HepG2 (cell line): ENCODE data around the gene SLC6A8. TPM values are rescaled to one million over a fixed set of nuclear protein-coding genes. Genes with fewer than 3 reads are reported as not detected.

Experiments
- ARNTL ChIP-seq: sonication (generic); formaldehyde crosslinking; IDR thresholded peaks from 2 replicates; pipeline ENCODE4 v1.4.0; 2020; ENCODE audit warnings: mild to moderate bottlenecking, missing genetic modification reagents
- HMG20A ChIP-seq: IDR thresholded peaks from 2 replicates; pipeline ENCODE4 v1.6.1; 2016; ENCODE audit warnings: borderline replicate concordance
- MAF1 ChIP-seq: sonication (generic); formaldehyde crosslinking; IDR thresholded peaks from 2 replicates; pipeline ENCODE4 v1.5.0; 2020; ENCODE audit warnings: missing genetic modification reagents, borderline replicate concordance
- MLXIP ChIP-seq: sonication (generic); formaldehyde crosslinking; IDR thresholded peaks from 2 replicates; pipeline ENCODE4 v1.9.0; 2021; ENCODE audit warnings: missing genetic modification reagents, borderline replicate concordance
- SP1 ChIP-seq, 2 experiments: fragments of 450-650 bp in 1 of 2; sonication (generic) in 1 of 2; formaldehyde crosslinking in 1 of 2; IDR thresholded peaks; 2 replicates each; pipeline versions ENCODE4 v1.4.0 to v1.6.1; 2016 to 2020; ENCODE audit warnings: missing genetic modification reagents in 1 of 2
- UBTF ChIP-seq: sonication (generic); formaldehyde crosslinking; IDR thresholded peaks from 2 replicates; pipeline ENCODE4 v1.4.0; 2020; ENCODE audit warnings: mild to moderate bottlenecking, missing genetic modification reagents
- ZFX ChIP-seq: sonication (generic); formaldehyde crosslinking; IDR thresholded peaks from 2 replicates; pipeline ENCODE4 v1.4.0; 2020; ENCODE audit warnings: mild to moderate bottlenecking, low read depth, missing genetic modification reagents, moderate library complexity
- ZNF350 ChIP-seq: sonication (generic); formaldehyde crosslinking; IDR thresholded peaks from 2 replicates; pipeline ENCODE4 v1.4.0; 2020; ENCODE audit warnings: mild to moderate bottlenecking, low read depth, missing genetic modification reagents, borderline replicate concordance
- ZNF615 ChIP-seq: sonication (generic); formaldehyde crosslinking; IDR thresholded peaks from 2 replicates; pipeline ENCODE4 v1.5.0; 2020; ENCODE audit warnings: mild to moderate bottlenecking, missing genetic modification reagents, borderline replicate concordance
- ZNF749 ChIP-seq: sonication (generic); formaldehyde crosslinking; IDR thresholded peaks from 2 replicates; pipeline ENCODE4 v1.8.0; 2022; ENCODE audit warnings: mild to moderate bottlenecking, missing genetic modification reagents, moderate library complexity, borderline replicate concordance
- ZNF768 ChIP-seq: sonication (generic); formaldehyde crosslinking; IDR thresholded peaks from 2 replicates; pipeline ENCODE4 v1.4.0; 2020; ENCODE audit warnings: missing genetic modification reagents
- ZNF780A ChIP-seq: sonication (generic); formaldehyde crosslinking; IDR thresholded peaks from 2 replicates; pipeline ENCODE4 v1.8.0; 2022; ENCODE audit warnings: mild to moderate bottlenecking, missing genetic modification reagents, moderate library complexity
- polyA plus RNA-seq, 8 experiments: library from polyadenylated mRNA; depleted of rRNA in 3 of 8; stranded (reverse) in 7 of 8; unstranded in 1 of 8; fragments of >200 nt; fragmentation: Illumina TruSeq in 4 of 8; extraction: Trizol in 4 of 8; gene quantifications; 2 replicates each; pipeline versions ENCODE4 v1.2.1 to v1.2.3, GENCODE V29; 2011 to 2016; ENCODE audit warnings: low read depth in 4 of 8, missing spikeins in 1 of 8, mixed read lengths in 1 of 8; ENCODE audit not compliant: insufficient read depth in 1 of 8
- total RNA-seq, 5 experiments: library from RNA; depleted of rRNA; stranded (reverse); fragments of >200 nt; fragmentation: Illumina TruSeq; extraction: Trizol; gene quantifications; 2 replicates each; pipeline ENCODE4 v1.2.3, GENCODE V29; 2016; ENCODE audit warnings: low read depth in 1 of 5
- TF ChIP-seq, protein P1 (sequence below): sonication (generic); formaldehyde crosslinking; IDR thresholded peaks from 2 replicates; pipeline ENCODE4 v1.4.0; 2020; ENCODE audit warnings: missing genetic modification reagents, borderline replicate concordance
- TF ChIP-seq, protein P2 (sequence below): sonication (generic); formaldehyde crosslinking; IDR thresholded peaks from 2 replicates; pipeline ENCODE4 v1.4.0; 2020; ENCODE audit warnings: missing genetic modification reagents, borderline replicate concordance

Gene SLC6A8
- total and polyA plus RNA-seq, 2 of the 13 experiments (the other 11 are each of a cell fraction or from before 2014, with no cell fraction given), result 13.9 to 176 TPM

- TF ChIP-seq MLXIP, result no peak
- TF ChIP-seq ZNF749 (CRISPR knock-in tag), result no peak
- peak; percentile 80 for TF ChIP-seq ZFX (CRISPR knock-in tag)
- no peak for TF ChIP-seq ZNF780A (CRISPR knock-in tag)
- 0 out of 2 replicates have a peak, but pooled peaks have one; percentile 44 for TF ChIP-seq ZNF768 (CRISPR knock-in tag)
- TF ChIP-seq, protein P1, sequence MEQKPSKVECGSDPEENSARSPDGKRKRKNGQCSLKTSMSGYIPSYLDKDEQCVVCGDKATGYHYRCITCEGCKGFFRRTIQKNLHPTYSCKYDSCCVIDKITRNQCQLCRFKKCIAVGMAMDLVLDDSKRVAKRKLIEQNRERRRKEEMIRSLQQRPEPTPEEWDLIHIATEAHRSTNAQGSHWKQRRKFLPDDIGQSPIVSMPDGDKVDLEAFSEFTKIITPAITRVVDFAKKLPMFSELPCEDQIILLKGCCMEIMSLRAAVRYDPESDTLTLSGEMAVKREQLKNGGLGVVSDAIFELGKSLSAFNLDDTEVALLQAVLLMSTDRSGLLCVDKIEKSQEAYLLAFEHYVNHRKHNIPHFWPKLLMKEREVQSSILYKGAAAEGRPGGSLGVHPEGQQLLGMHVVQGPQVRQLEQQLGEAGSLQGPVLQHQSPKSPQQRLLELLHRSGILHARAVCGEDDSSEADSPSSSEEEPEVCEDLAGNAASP (CRISPR knock-in tag), result peak; percentile 95
- peak; percentile 92 for TF ChIP-seq UBTF
- TF ChIP-seq, protein P2, sequence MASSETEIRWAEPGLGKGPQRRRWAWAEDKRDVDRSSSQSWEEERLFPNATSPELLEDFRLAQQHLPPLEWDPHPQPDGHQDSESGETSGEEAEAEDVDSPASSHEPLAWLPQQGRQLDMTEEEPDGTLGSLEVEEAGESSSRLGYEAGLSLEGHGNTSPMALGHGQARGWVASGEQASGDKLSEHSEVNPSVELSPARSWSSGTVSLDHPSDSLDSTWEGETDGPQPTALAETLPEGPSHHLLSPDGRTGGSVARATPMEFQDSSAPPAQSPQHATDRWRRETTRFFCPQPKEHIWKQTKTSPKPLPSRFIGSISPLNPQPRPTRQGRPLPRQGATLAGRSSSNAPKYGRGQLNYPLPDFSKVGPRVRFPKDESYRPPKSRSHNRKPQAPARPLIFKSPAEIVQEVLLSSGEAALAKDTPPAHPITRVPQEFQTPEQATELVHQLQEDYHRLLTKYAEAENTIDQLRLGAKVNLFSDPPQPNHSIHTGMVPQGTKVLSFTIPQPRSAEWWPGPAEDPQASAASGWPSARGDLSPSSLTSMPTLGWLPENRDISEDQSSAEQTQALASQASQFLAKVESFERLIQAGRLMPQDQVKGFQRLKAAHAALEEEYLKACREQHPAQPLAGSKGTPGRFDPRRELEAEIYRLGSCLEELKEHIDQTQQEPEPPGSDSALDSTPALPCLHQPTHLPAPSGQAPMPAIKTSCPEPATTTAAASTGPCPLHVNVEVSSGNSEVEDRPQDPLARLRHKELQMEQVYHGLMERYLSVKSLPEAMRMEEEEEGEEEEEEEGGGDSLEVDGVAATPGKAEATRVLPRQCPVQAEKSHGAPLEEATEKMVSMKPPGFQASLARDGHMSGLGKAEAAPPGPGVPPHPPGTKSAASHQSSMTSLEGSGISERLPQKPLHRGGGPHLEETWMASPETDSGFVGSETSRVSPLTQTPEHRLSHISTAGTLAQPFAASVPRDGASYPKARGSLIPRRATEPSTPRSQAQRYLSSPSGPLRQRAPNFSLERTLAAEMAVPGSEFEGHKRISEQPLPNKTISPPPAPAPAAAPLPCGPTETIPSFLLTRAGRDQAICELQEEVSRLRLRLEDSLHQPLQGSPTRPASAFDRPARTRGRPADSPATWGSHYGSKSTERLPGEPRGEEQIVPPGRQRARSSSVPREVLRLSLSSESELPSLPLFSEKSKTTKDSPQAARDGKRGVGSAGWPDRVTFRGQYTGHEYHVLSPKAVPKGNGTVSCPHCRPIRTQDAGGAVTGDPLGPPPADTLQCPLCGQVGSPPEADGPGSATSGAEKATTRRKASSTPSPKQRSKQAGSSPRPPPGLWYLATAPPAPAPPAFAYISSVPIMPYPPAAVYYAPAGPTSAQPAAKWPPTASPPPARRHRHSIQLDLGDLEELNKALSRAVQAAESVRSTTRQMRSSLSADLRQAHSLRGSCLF, result no peak
- no peak for TF ChIP-seq MAF1 (CRISPR knock-in tag)
- TF ChIP-seq ZNF615 (CRISPR knock-in tag), result no peak
- TF ChIP-seq ZNF350 (CRISPR knock-in tag), result peak; percentile 72; the same call in 1 of the 2 replicates
- TF ChIP-seq ARNTL (CRISPR knock-in tag), result 0 out of 2 replicates have a peak, but pooled peaks have one; percentile 29
- TF ChIP-seq HMG20A (CRISPR knock-in tag), result no peak
- no peak for TF ChIP-seq SP1 (IDR thresholded peaks at IDR 0.05)
- TF ChIP-seq SP1 (CRISPR knock-in tag; IDR thresholded peaks at IDR 0.05), result peak; percentile 31; the same call in 1 of the 2 replicates
These were observed 38.8 kb downstream of the SLC6A8 start (continued) for GRCh38 chrX:153726286-153727122.
